SK-N-SH (cell line): ENCODE measurements around the gene PRR33. TPM values are rescaled to one million over a fixed set of nuclear protein-coding genes. Genes with fewer than 3 reads are reported as not detected.

Experiments
- CTCF ChIA-PET: fragments of 300-600, 350-600 bp; formaldehyde crosslinking; extraction: SDS; loops from one replicate; lab custom pipeline; 2021; lab: Yijun Ruan, JAX
- POLR2A ChIA-PET: fragments of 350-600 bp; sonication (Branson Sonifier 250); formaldehyde crosslinking; extraction: SDS; loops from one replicate; lab custom pipeline; 2020; ENCODE audit warnings: antibody characterized with exemption, inconsistent platforms; lab: Yijun Ruan, JAX
- DNase-seq: peaks from one replicate; pipeline ENCODE4 v3.0.0; 2012
- H2AFZ ChIP-seq: fragments of 200-600 bp; sonication (generic); 2 replicates; pipeline ENCODE4 v1.8.1; 2016; ENCODE audit warnings: antibody characterized with exemption, mild to moderate bottlenecking, low read depth
- H3F3A ChIP-seq: fragments of 200-600 bp; sonication (generic); replicated peaks from 2 replicates; pipeline ENCODE3; 2016; ENCODE audit warnings: antibody characterized with exemption, mild to moderate bottlenecking; ENCODE audit not compliant: insufficient read depth
- H3K27ac ChIP-seq, 2 experiments: fragments of 200-500 bp in 1 of 2; fragments of 200-600 bp in 1 of 2; sonication (Bioruptor generic) in 1 of 2; sonication (generic), shearing (Covaris generic) in 1 of 2; 2 replicates each; pipeline versions ENCODE4 v1.5.1 to v1.6.1; 2014 to 2016; ENCODE audit warnings: low read depth in 2 of 2, inconsistent platforms in 1 of 2, low read length in 1 of 2, mild to moderate bottlenecking in 1 of 2, mixed read lengths in 1 of 2
- H3K27me3 ChIP-seq: fragments of 200-600 bp; sonication (generic), shearing (Covaris generic); 2 replicates; pipeline ENCODE4 v1.6.1; 2016; ENCODE audit warnings: mixed run types; ENCODE audit not compliant: insufficient read depth
- H3K36me3 ChIP-seq, 2 experiments: fragments of 200-500 bp in 1 of 2; fragments of 200-600 bp in 1 of 2; sonication (Bioruptor generic) in 1 of 2; sonication (generic) in 1 of 2; replicated peaks in 1 of 2; 2 replicates each; pipeline versions ENCODE3 to v1.5.1; 2014 to 2016; ENCODE audit warnings: low read length in 1 of 2, mild to moderate bottlenecking in 1 of 2; ENCODE audit not compliant: insufficient read depth in 2 of 2, control insufficient read depth in 1 of 2
- H3K4me1 ChIP-seq, 2 experiments: fragments of 200-500 bp in 1 of 2; fragments of 200-600 bp in 1 of 2; sonication (Bioruptor generic) in 1 of 2; sonication (generic), shearing (Covaris generic) in 1 of 2; 2 replicates each; pipeline versions ENCODE4 v1.5.1 to v1.6.1; 2014 to 2016; ENCODE audit warnings: low read depth in 1 of 2, low read length in 1 of 2, mixed run types in 1 of 2; ENCODE audit not compliant: insufficient read depth in 2 of 2, control insufficient read depth in 1 of 2
- H3K4me2 ChIP-seq: fragments of 200-600 bp; sonication (generic), shearing (Covaris generic); 2 replicates; pipeline ENCODE4 v1.6.1; 2017; ENCODE audit warnings: mixed run types
- H3K4me3 ChIP-seq, 2 experiments: fragments of 200-500 bp in 1 of 2; fragments of 200-600 bp in 1 of 2; sonication (Bioruptor generic) in 1 of 2; sonication (generic), shearing (Covaris generic) in 1 of 2; 2 replicates each; pipeline versions ENCODE4 v1.5.1 to v1.8.1; 2014 to 2016; ENCODE audit warnings: low read depth in 2 of 2, inconsistent platforms in 1 of 2, low read length in 1 of 2, mild to moderate bottlenecking in 1 of 2, mixed read lengths in 1 of 2, moderate library complexity in 1 of 2
- H3K79me2 ChIP-seq: fragments of 200-600 bp; sonication (generic); 2 replicates; pipeline ENCODE4 v1.8.1; 2017; ENCODE audit warnings: mild to moderate bottlenecking; ENCODE audit not compliant: insufficient read depth
- H3K9ac ChIP-seq: fragments of 200-600 bp; sonication (generic); 2 replicates; pipeline ENCODE4 v1.6.1; 2017; ENCODE audit warnings: mixed run types
- H3K9me2 ChIP-seq: fragments of 200-600 bp; sonication (generic); 2 replicates; pipeline ENCODE4 v1.6.1; 2017; ENCODE audit warnings: mixed run types
- H3K9me3 ChIP-seq: fragments of 200-600 bp; sonication (generic); 2 replicates; pipeline ENCODE4 v1.6.1; 2017; ENCODE audit warnings: mixed run types, mild to moderate bottlenecking, moderate library complexity
- H4K20me1 ChIP-seq: fragments of 200-600 bp; sonication (generic); 2 replicates; pipeline ENCODE4 v1.6.1; 2017; ENCODE audit warnings: mild to moderate bottlenecking, mixed run types; ENCODE audit not compliant: insufficient read depth
- CTCF ChIP-seq: fragments of 200-600 bp; sonication (generic); IDR thresholded peaks from 2 replicates; pipeline ENCODE4 v1.6.1; 2017; ENCODE audit warnings: antibody characterized with exemption, mild to moderate bottlenecking, moderate library complexity
- ELF1 ChIP-seq: IDR thresholded peaks from 2 replicates; pipeline ENCODE4 v1.4.0; 2012
- FOSL2 ChIP-seq: IDR thresholded peaks from 2 replicates; pipeline ENCODE4 v1.4.0; 2012; ENCODE audit warnings: low read depth, mild to moderate bottlenecking, moderate library complexity, borderline replicate concordance
- GABPA ChIP-seq: IDR thresholded peaks from 2 replicates; pipeline ENCODE4 v1.4.0; 2012; ENCODE audit warnings: low read depth, mild to moderate bottlenecking
- GATA2 ChIP-seq: sonication (generic); formaldehyde crosslinking; IDR thresholded peaks from 2 replicates; pipeline ENCODE4 v1.5.0; 2020; ENCODE audit warnings: mild to moderate bottlenecking, missing genetic modification reagents
- JUND ChIP-seq: IDR thresholded peaks from 2 replicates; pipeline ENCODE4 v1.4.0; 2012
- MEF2A ChIP-seq: IDR thresholded peaks from 2 replicates; pipeline ENCODE4 v1.4.0; 2012; ENCODE audit warnings: low read depth, borderline replicate concordance
- NFIC ChIP-seq: IDR thresholded peaks from 2 replicates; pipeline ENCODE4 v1.4.0; 2012; ENCODE audit warnings: borderline replicate concordance
- NRF1 ChIP-seq: IDR thresholded peaks from 2 replicates; pipeline ENCODE4 v1.6.1; 2012; ENCODE audit warnings: low read depth, mild to moderate bottlenecking, low read length
- PBX3 ChIP-seq: IDR thresholded peaks from 2 replicates; pipeline ENCODE4; 2012
- RAD21 ChIP-seq: IDR thresholded peaks from 2 replicates; pipeline ENCODE4 v1.6.1; 2012; ENCODE audit warnings: mild to moderate bottlenecking, low read length
- RCOR1 ChIP-seq: fragments of 150-350 bp; IDR thresholded peaks from 2 replicates; pipeline ENCODE4 v1.6.1; 2017; ENCODE audit warnings: antibody characterized with exemption, low read length
- RXRA ChIP-seq: IDR thresholded peaks from 2 replicates; pipeline ENCODE4 v1.4.0; 2012; ENCODE audit warnings: low read depth, mild to moderate bottlenecking, borderline replicate concordance
- SIN3A ChIP-seq: IDR thresholded peaks from 2 replicates; pipeline ENCODE4 v1.6.1; 2012; ENCODE audit warnings: low read depth, mild to moderate bottlenecking, low read length, moderate library complexity, borderline replicate concordance
- YY1 ChIP-seq: IDR thresholded peaks from 2 replicates; pipeline ENCODE4 v1.4.0; 2012; ENCODE audit warnings: low read depth, mild to moderate bottlenecking
- whole genome bisulfite sequencing: methylation state at CpG from one replicate; pipeline ENCODE4 v1.1.6; 2017; ENCODE audit warnings: low lambda C conversion rate; 5-methylcytosine and 5-hydroxymethylcytosine counted together
- polyA plus RNA-seq, 3 experiments: library from polyadenylated mRNA; depleted of rRNA; stranded (reverse); fragments of >200 nt; gene quantifications; 2 replicates each; pipeline ENCODE4 v1.2.3, GENCODE V29; 2012
- TF ChIP-seq, protein P1 (sequence below): IDR thresholded peaks from 2 replicates; pipeline ENCODE4 v1.4.0; 2012; ENCODE audit warnings: low read depth, borderline replicate concordance

The PRR33 gene
- polyA plus RNA-seq, 1 of the 3 experiments (the other 2 are of a cell fraction): not detected

DNA sequence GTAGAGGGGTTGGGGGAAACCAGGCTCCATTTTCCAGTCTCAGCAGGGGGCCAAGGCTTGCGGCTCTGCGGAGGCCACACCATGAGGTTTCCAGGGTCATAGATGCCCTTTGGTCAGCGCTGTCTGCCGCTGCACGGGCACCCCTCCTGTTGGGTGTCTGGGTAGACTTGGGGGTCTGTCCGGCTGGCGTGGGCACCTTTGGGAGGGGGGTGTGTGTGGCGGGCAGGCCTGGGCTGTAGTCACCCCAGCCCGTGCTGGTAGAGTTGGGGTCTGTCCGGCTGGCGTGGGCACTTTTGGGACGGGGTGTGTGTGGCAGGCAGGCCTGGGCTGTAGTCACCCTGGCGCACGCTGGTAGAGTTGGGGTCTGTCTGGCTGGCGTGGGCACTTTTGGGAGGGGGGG is 20.2 kb downstream of the PRR33 start:
- Histone ChIP-seq H3F3A (no peaks in the 10 kb centered on the region), H4K20me1 (no peaks in the 10 kb centered on the region), H3K9ac (no peak overlapping the region), H2AFZ (no peak overlapping the region), H3K4me1 (peaks cover 0 to 39% of the 10 kb centered on the region in 2 experiments; a peak in 2 of 4 replicates), H3K9me2 (no peaks in the 10 kb centered on the region), H3K27ac (no peak overlapping the region), H3K4me2 (no peak overlapping the region), H3K36me3 (no peaks in the 10 kb centered on the region), H3K27me3 (no peaks in the 10 kb centered on the region), H3K79me2 (no peaks in the 10 kb centered on the region), H3K4me3 (no peak overlapping the region), H3K9me3 (no peaks in the 10 kb centered on the region)
- no peak for DNase-seq
- WGBS: 89% methylated on average over 6 of the region's 15 CpGs
- TF ChIP-seq PBX3: no peak
- TF ChIP-seq CTCF: no peak
- TF ChIP-seq FOSL2: no peak
- TF ChIP-seq RAD21: no peak
- TF ChIP-seq SIN3A: no peak
- CTCF ChIA-PET: interaction anchor here (2.9 kb wide), 1 partner anchor 178 kb away, joined by 15 read pairs; no protein-coding TSS in a partner anchor
- POLR2A ChIA-PET: interaction anchor here (1.0 kb wide), 1 partner anchor 11 kb away, joined by 3 read pairs; no protein-coding TSS in a partner anchor

DNA sequence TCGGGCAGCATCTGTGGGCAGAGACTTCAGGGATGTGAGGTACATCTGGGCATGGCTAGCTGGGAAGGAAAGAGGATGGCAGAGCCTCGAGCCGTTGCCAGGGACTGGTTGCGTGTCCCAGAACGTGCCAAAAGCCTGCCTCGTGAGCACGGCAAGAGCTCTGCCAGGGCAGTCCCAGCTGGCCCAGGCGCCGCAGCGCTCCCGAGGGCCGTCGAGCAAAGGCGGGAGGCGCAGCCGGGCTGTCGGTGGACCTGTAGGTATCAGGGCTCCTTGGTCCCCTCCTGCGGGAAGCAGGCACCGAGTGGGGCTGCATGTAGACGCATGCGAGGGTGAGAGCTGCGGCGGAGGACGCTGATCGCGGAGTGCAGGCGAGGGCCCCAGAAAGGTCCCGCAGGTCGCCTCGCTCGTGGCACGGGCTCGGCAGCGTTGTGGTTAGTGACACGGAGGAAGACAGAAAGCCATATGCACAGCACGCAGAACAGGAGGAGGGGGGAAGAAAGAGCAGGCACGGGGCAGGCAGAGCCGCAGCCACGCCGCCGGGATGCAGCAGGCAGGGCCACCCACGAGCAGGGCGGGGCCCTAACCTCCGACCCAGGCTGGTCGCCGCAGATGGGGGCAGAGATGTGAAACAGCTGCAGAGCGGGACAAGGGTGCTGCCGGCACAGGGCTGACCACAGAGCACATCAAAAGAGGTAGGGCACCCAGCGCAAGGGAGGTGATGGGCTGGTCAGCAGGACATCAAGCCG is 20.8 kb downstream of the PRR33 start:
- Histone ChIP-seq H3K4me1 (peaks cover 0 to 33% of the 10 kb centered on the region in 2 experiments; a peak in 1 of 4 replicates), H3K4me3 (no peak overlapping the region), H3K36me3 (no peaks in the 10 kb centered on the region), H3K9me2 (no peaks in the 10 kb centered on the region), H3K79me2 (no peaks in the 10 kb centered on the region), H2AFZ (no peak overlapping the region), H3K9ac (no peak overlapping the region), H3F3A (no peaks in the 10 kb centered on the region), H3K27me3 (no peaks in the 10 kb centered on the region), H3K27ac (no peak overlapping the region), H4K20me1 (no peaks in the 10 kb centered on the region), H3K9me3 (no peaks in the 10 kb centered on the region), H3K4me2 (no peak overlapping the region)
- ChIA-PET CTCF (interaction anchor here (1.4 to 2.9 kb wide), 3 partner anchors 12 to 177 kb away, joined by 5 to 15 read pairs (median 12); no protein-coding TSS in a partner anchor), POLR2A (interaction anchor here (1.0 kb wide), 1 partner anchor 12 kb away, joined by 3 read pairs; no protein-coding TSS in a partner anchor)
- TF ChIP-seq GABPA (no peak), JUND (no peak), MEF2A (no peak), GATA2 (CRISPR knock-in tag) (no peak), NFIC (no peak), YY1 (no peak), NRF1 (no peak), ELF1 (no peak), RCOR1 (no peak), RXRA (no peak)
- TF ChIP-seq, protein P1, sequence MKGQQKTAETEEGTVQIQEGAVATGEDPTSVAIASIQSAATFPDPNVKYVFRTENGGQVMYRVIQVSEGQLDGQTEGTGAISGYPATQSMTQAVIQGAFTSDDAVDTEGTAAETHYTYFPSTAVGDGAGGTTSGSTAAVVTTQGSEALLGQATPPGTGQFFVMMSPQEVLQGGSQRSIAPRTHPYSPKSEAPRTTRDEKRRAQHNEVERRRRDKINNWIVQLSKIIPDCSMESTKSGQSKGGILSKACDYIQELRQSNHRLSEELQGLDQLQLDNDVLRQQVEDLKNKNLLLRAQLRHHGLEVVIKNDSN: no peak
- DNase-seq: no peak
- 84% methylated on average over 28 of the region's 50 CpGs for WGBS
